HepG2 (cell line): ENCODE measurements around the gene DIAPH3.

Source experiments
- CBFB ChIP-seq: sonication (generic); formaldehyde crosslinking; IDR thresholded peaks from 2 replicates; pipeline ENCODE4 v1.4.0; 2020; ENCODE audit warnings: missing genetic modification reagents
- FOSL1 ChIP-seq: sonication (generic); formaldehyde crosslinking; IDR thresholded peaks from 2 replicates; pipeline ENCODE4 v1.9.0; 2021; ENCODE audit warnings: missing genetic modification reagents, borderline replicate concordance
- GATAD2A ChIP-seq: IDR thresholded peaks from 2 replicates; pipeline ENCODE4 v1.6.1; 2016
- HES4 ChIP-seq: sonication (generic); formaldehyde crosslinking; IDR thresholded peaks from 2 replicates; pipeline ENCODE4 v1.9.0; 2021; ENCODE audit warnings: mild to moderate bottlenecking, missing genetic modification reagents, borderline replicate concordance
- HNRNPK ChIP-seq: fragments of 200-400 bp; formaldehyde crosslinking; IDR thresholded peaks from 2 replicates; pipeline ENCODE4 v1.6.1; 2018; ENCODE audit warnings: low read length, low read depth, moderate library complexity, mild to moderate bottlenecking; ENCODE audit not compliant: poor library complexity, severe bottlenecking
- MEIS1 ChIP-seq: sonication (generic); formaldehyde crosslinking; IDR thresholded peaks from 2 replicates; pipeline ENCODE4 v1.9.0; 2021; ENCODE audit warnings: mild to moderate bottlenecking, missing genetic modification reagents, moderate library complexity, borderline replicate concordance
- POLR2AphosphoS5 ChIP-seq: IDR thresholded peaks from 2 replicates; pipeline ENCODE4 v1.6.1; 2012; ENCODE audit warnings: low read depth, low read length
- ZFP36L2 ChIP-seq: sonication (generic); formaldehyde crosslinking; IDR thresholded peaks from 2 replicates; pipeline ENCODE4 v1.4.0; 2020; ENCODE audit warnings: missing genetic modification reagents
- ZKSCAN8 ChIP-seq: IDR thresholded peaks from 2 replicates; pipeline ENCODE4 v1.6.1; 2016; ENCODE audit warnings: borderline replicate concordance, missing genetic modification reagents, missing compliant biosample characterization
- ZMAT3 ChIP-seq: sonication (generic); formaldehyde crosslinking; conservative IDR thresholded peaks from 2 replicates; pipeline ENCODE4 v1.7.0; 2021; ENCODE audit warnings: missing genetic modification reagents
- ZNF180 ChIP-seq: sonication (generic); formaldehyde crosslinking; IDR thresholded peaks from 2 replicates; pipeline ENCODE4 v1.4.0; 2020; ENCODE audit warnings: low read depth, missing genetic modification reagents, borderline replicate concordance
- ZNF383 ChIP-seq: sonication (generic); formaldehyde crosslinking; IDR thresholded peaks from 2 replicates; pipeline ENCODE4 v1.4.0; 2020; ENCODE audit warnings: missing genetic modification reagents, mild to moderate bottlenecking, borderline replicate concordance
- TF ChIP-seq, protein P1 (sequence below): sonication (generic); formaldehyde crosslinking; IDR thresholded peaks from 2 replicates; pipeline ENCODE4 v1.5.0; 2020; ENCODE audit warnings: mild to moderate bottlenecking, missing genetic modification reagents, moderate library complexity

- no peak for TF ChIP-seq ZKSCAN8 (CRISPR knock-in tag)
- no peak for TF ChIP-seq ZMAT3 (CRISPR knock-in tag)
- TF ChIP-seq, protein P1, sequence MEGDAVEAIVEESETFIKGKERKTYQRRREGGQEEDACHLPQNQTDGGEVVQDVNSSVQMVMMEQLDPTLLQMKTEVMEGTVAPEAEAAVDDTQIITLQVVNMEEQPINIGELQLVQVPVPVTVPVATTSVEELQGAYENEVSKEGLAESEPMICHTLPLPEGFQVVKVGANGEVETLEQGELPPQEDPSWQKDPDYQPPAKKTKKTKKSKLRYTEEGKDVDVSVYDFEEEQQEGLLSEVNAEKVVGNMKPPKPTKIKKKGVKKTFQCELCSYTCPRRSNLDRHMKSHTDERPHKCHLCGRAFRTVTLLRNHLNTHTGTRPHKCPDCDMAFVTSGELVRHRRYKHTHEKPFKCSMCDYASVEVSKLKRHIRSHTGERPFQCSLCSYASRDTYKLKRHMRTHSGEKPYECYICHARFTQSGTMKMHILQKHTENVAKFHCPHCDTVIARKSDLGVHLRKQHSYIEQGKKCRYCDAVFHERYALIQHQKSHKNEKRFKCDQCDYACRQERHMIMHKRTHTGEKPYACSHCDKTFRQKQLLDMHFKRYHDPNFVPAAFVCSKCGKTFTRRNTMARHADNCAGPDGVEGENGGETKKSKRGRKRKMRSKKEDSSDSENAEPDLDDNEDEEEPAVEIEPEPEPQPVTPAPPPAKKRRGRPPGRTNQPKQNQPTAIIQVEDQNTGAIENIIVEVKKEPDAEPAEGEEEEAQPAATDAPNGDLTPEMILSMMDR (CRISPR knock-in tag), result no peak
- no peak for TF ChIP-seq POLR2AphosphoS5
- no peak for TF ChIP-seq ZNF383
- TF ChIP-seq HNRNPK, result no peak
- TF ChIP-seq CBFB, result no peak
- no peak for TF ChIP-seq MEIS1
- no peak for TF ChIP-seq HES4 (CRISPR knock-in tag)
- TF ChIP-seq ZFP36L2, result no peak
- no peak for TF ChIP-seq FOSL1
- TF ChIP-seq ZNF180 (CRISPR knock-in tag), result no peak
- no peak for TF ChIP-seq GATAD2A (CRISPR knock-in tag)
These were observed 180.9 kb downstream of the DIAPH3 start for GRCh38 chr13:59982631-59983382.
